Memory B cell (primary cell): ENCODE data around the gene PDE11A.

Experiments used
- ATAC-seq: fragments of 150-1000 bp; cut with Tn5 transposase; 2 replicates; pipeline ENCODE4 v1.10.0; 2021; ENCODE audit warnings: low read depth, mild to moderate bottlenecking, moderate library complexity
- DNase-seq, 2 donors: peaks; one replicate each; pipeline ENCODE4 v3.0.0; 2022; ENCODE audit warnings: low spot score in 2 of 2
- H3K27ac Mint-ChIP-seq: one replicate; pipeline ENCODE4 v1.8.0; 2022; ENCODE audit warnings: mild to moderate bottlenecking, moderate library complexity, mixed read lengths
- H3K27me3 Mint-ChIP-seq: one replicate; pipeline ENCODE4 v1.8.0; 2022; ENCODE audit warnings: mixed read lengths
- H3K36me3 Mint-ChIP-seq: one replicate; pipeline ENCODE4 v1.8.0; 2022; ENCODE audit warnings: mild to moderate bottlenecking, mixed read lengths
- H3K4me1 Mint-ChIP-seq: one replicate; pipeline ENCODE4 v1.8.0; 2022; ENCODE audit warnings: mixed read lengths
- H3K4me3 Mint-ChIP-seq: one replicate; pipeline ENCODE4 v1.8.0; 2022; ENCODE audit warnings: mild to moderate bottlenecking, moderate library complexity, mixed read lengths
- H3K9me3 Mint-ChIP-seq: one replicate; pipeline ENCODE4 v1.8.0; 2022; ENCODE audit warnings: mixed read lengths

Gene PDE11A

DNA sequence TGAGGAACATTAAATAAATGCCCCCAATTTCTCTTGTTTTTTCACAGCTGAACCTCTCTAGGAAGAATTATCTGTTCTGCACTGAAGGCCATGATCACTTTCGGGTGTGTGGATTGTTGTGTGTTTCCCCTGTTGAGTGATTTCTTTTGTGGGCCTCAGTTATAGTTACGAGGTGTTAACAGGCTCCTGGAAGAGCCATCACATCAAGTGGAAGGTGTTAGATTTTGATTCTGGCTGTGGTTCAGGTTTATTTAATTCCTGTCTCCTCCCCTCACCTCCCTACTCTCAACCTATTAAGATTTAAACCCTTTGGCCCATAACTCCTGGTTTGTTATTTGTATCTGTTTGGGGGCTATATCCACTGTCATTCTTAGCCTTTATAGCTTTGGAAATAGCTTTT lies 497.2 kb downstream of the PDE11A start:
- Mint-ChIP-seq H3K27ac (no peak overlapping the region), H3K36me3 (peaks cover 1% of the 10 kb centered on the region), H3K27me3 (peaks cover 5% of the 10 kb centered on the region), H3K9me3 (no peaks in the 10 kb centered on the region), H3K4me1 (no peaks in the 10 kb centered on the region), H3K4me3 (no peak overlapping the region)
- ATAC-seq (no peak), DNase-seq (no peak)

DNA sequence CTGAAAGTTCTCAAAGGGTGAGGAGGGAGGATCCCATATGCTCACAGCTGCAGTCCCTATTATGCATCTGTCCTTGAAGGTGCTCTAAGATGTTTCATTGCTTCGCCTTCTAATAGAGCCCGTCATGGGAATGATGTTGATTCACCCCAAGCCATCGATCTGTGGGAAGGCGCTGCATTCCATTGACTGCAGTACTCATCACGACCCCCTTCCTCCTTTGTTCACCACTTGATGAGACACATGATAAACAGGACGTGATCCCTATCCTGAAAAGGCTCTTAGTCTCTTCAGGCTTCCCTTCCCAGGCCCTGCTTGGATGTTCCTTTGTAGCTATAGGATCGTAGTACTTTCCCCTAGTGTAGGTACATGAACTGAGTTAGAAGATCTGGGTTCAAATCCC lies 498.2 kb downstream of the PDE11A start:
- Mint-ChIP-seq H3K9me3 (no peaks in the 10 kb centered on the region), H3K27me3 (peaks cover 5% of the 10 kb centered on the region), H3K27ac (no peak overlapping the region), H3K4me3 (no peak overlapping the region), H3K4me1 (no peaks in the 10 kb centered on the region), H3K36me3 (peaks cover 1% of the 10 kb centered on the region)
- ATAC-seq: no peak
- no peak for DNase-seq
